Mesenchymal stem cell (in vitro differentiated cells and primary cell): Measurements from ENCODE around the gene HLA-DRA.

Source experiments
- DNase-seq: peaks from one replicate; pipeline ENCODE4 v3.0.0-alpha.2; 2013
- H2AFZ ChIP-seq: one replicate; pipeline ENCODE4 v1.6.1; 2013; ENCODE audit warnings: low read depth, mild to moderate bottlenecking, control low read depth, inconsistent platforms, low read length, moderate library complexity
- H2AK5ac ChIP-seq: 2 replicates; pipeline ENCODE4 v1.6.1; 2013; ENCODE audit warnings: low read length, moderate library complexity, mild to moderate bottlenecking, inconsistent platforms; ENCODE audit not compliant: severe bottlenecking
- H2BK120ac ChIP-seq: one replicate; pipeline ENCODE4 v1.6.1; 2013; ENCODE audit warnings: low read depth, mild to moderate bottlenecking, inconsistent platforms, low read length, moderate library complexity
- H2BK12ac ChIP-seq, 2 experiments: one replicate each; pipeline ENCODE4 v1.6.1; 2013; ENCODE audit warnings: inconsistent platforms in 2 of 2, low read length in 2 of 2, mild to moderate bottlenecking in 2 of 2, moderate library complexity in 2 of 2, control low read depth in 1 of 2
- H2BK15ac ChIP-seq: one replicate; pipeline ENCODE4 v1.6.1; 2013; ENCODE audit warnings: mild to moderate bottlenecking, low read depth, inconsistent platforms; ENCODE audit not compliant: poor library complexity, severe bottlenecking
- H2BK5ac ChIP-seq: 2 replicates; pipeline ENCODE4 v1.6.1; 2013; ENCODE audit warnings: low read depth, mild to moderate bottlenecking, low read length, control low read depth, inconsistent platforms; ENCODE audit not compliant: poor library complexity, severe bottlenecking
- H3K14ac ChIP-seq, 2 experiments: one replicate each; pipeline ENCODE4 v1.6.1; 2013; ENCODE audit warnings: inconsistent platforms in 2 of 2, low read length in 2 of 2, control low read depth in 1 of 2, mild to moderate bottlenecking in 1 of 2, moderate library complexity in 1 of 2
- H3K18ac ChIP-seq, 2 experiments: one replicate each; pipeline ENCODE4 v1.6.1; 2013; ENCODE audit warnings: inconsistent platforms in 2 of 2, low read length in 2 of 2, control low read depth in 1 of 2, low read depth in 1 of 2, mild to moderate bottlenecking in 1 of 2
- H3K23ac ChIP-seq, 2 experiments: one replicate each; pipeline ENCODE4 v1.6.1; 2013; ENCODE audit warnings: inconsistent platforms in 2 of 2, low read length in 2 of 2, mild to moderate bottlenecking in 2 of 2, moderate library complexity in 2 of 2, control low read depth in 1 of 2
- H3K27ac ChIP-seq: 2 replicates; pipeline ENCODE4 v1.5.1; 2013; ENCODE audit warnings: mild to moderate bottlenecking, moderate library complexity, low read length, control low read depth, inconsistent platforms; ENCODE audit not compliant: poor library complexity, severe bottlenecking
- H3K27me3 ChIP-seq, 2 experiments: 2 replicates each; pipeline versions ENCODE4 v1.6.1 to v1.7.0; 2013; ENCODE audit warnings: low read length in 2 of 2, mild to moderate bottlenecking in 2 of 2, moderate library complexity in 2 of 2, control low read depth in 1 of 2, inconsistent platforms in 1 of 2; ENCODE audit not compliant: control insufficient read depth in 1 of 2, insufficient read depth in 1 of 2
- H3K36me3 ChIP-seq, 2 experiments: 2 replicates each; pipeline versions ENCODE4 v1.6.1 to v1.7.0; 2013; ENCODE audit warnings: low read length in 2 of 2, control low read depth in 1 of 2, inconsistent platforms in 1 of 2, low read depth in 1 of 2, mild to moderate bottlenecking in 1 of 2; ENCODE audit not compliant: insufficient read depth in 2 of 2, control insufficient read depth in 1 of 2
- H3K4ac ChIP-seq, 2 experiments: one replicate each; pipeline ENCODE4 v1.6.1; 2013; ENCODE audit warnings: inconsistent platforms in 2 of 2, low read length in 2 of 2, mild to moderate bottlenecking in 2 of 2, moderate library complexity in 2 of 2, control low read depth in 1 of 2, low read depth in 1 of 2
- H3K4me1 ChIP-seq: 2 replicates; pipeline ENCODE4 v1.6.1; 2013; ENCODE audit warnings: low read depth, low read length, control low read depth; ENCODE audit not compliant: control insufficient read depth, insufficient read depth
- H3K4me2 ChIP-seq: 2 replicates; pipeline ENCODE4 v1.6.1; 2013; ENCODE audit warnings: low read length, mild to moderate bottlenecking, inconsistent platforms; ENCODE audit not compliant: poor library complexity, severe bottlenecking
- H3K4me3 ChIP-seq, 2 experiments: 2 replicates each; pipeline versions ENCODE4 v1.5.1 to v1.7.0; 2013; ENCODE audit warnings: low read length in 2 of 2, mild to moderate bottlenecking in 2 of 2, control low read depth in 1 of 2, low read depth in 1 of 2; ENCODE audit not compliant: insufficient read depth in 1 of 2
- H3K79me1 ChIP-seq: replicated peaks from 2 replicates; pipeline ENCODE4 v1.6.1; 2013; ENCODE audit warnings: mild to moderate bottlenecking, control low read depth, low read length, inconsistent platforms; ENCODE audit not compliant: poor library complexity, severe bottlenecking
- H3K9ac ChIP-seq: 2 replicates; pipeline ENCODE4 v1.7.0; 2013; ENCODE audit warnings: mild to moderate bottlenecking, low read length, moderate library complexity
- H3K9me3 ChIP-seq: 2 replicates; pipeline ENCODE4 v1.7.0; 2013; ENCODE audit warnings: mild to moderate bottlenecking, low read length; ENCODE audit not compliant: control insufficient read depth
- H4K8ac ChIP-seq: one replicate; pipeline ENCODE4 v1.6.1; 2013; ENCODE audit warnings: inconsistent platforms, mild to moderate bottlenecking, low read length, moderate library complexity
- H4K91ac ChIP-seq: one replicate; pipeline ENCODE4 v1.6.1; 2013; ENCODE audit warnings: mild to moderate bottlenecking, low read length, inconsistent platforms
- WGBS: methylation state at CpG from one replicate; pipeline ENCODE4 v1.1.7; 2013; ENCODE audit warnings: mixed read lengths; 5-methylcytosine and 5-hydroxymethylcytosine counted together

Gene HLA-DRA

DNA sequence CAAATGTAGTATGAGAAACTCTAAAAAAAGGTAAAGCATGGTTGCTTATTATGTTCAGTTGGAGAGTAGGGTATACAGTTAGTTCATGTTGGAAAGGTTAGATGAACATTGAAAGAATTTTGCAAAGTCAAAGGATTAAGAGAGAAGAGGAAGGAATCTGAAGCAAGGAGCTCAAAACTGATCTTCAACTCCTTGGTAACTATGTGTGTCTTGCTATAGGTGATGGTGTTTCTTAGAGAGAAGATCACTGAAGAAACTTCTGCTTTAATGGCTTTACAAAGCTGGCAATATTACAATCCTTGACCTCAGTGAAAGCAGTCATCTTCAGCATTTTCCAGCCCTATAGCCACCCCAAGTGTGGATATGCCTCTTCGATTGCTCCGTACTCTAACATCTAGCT lies 4.7 kb downstream of the HLA-DRA start:
- Histone ChIP-seq H2BK12ac (no peak overlapping the region), H2BK5ac (no peak overlapping the region), H3K36me3 (peaks cover 0 to 18% of the 10 kb centered on the region in 2 experiments), H3K4me2 (no peak overlapping the region), H3K23ac (no peak overlapping the region), H2AK5ac (no peak overlapping the region), H3K79me1 (no peaks in the 10 kb centered on the region), H3K9me3 (no peaks in the 10 kb centered on the region), H2BK15ac (no peak overlapping the region), H3K9ac (no peak overlapping the region), H2AFZ (no peak overlapping the region), H3K14ac (no peak overlapping the region), H4K91ac (no peak overlapping the region), H3K27me3 (peaks cover 7 to 15% of the 10 kb centered on the region in 2 experiments), H3K4ac (no peak overlapping the region), H3K18ac (no peak overlapping the region), H3K4me1 (no peaks in the 10 kb centered on the region), H2BK120ac (no peak overlapping the region), H4K8ac (no peak overlapping the region), H3K4me3 (no peak overlapping the region), H3K27ac (no peak overlapping the region)
- WGBS: 58% methylated on average over 2 of the region's 2 CpGs
- no peak for DNase-seq

DNA sequence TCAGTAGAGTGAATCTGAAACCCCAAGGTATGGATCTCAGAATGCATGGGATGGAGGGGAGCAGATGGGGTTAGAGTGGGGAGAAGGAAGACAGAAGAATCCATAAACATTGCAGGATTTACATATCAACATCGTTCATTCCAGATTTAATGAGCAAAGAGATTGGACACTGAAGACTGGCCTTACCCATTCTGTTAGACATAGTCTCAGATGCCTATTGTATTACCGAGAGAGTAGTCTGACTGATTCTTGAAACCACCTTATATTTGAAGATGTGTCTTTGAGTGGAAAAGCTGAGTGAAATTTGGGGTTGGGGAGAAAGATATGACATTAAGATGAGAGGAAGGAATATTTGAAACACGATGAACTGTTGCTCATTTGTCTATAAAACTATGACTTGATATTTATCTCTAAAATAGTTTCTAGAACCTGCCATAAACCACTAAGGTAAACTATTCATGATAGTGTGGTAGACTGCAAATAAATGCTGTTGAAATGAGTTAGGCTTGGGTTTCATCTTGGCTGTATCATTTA lies 5.7 kb downstream of the HLA-DRA start:
- H3K9ac ChIP-seq: no peak overlapping the region
- no peak overlapping the region for H4K8ac ChIP-seq
- DNase-seq: no peak
- H3K79me1 ChIP-seq: no peaks in the 10 kb centered on the region
- H2AK5ac ChIP-seq: no peak overlapping the region
- H2AFZ ChIP-seq: no peak overlapping the region
- H3K4me1 ChIP-seq: no peaks in the 10 kb centered on the region
- no peak overlapping the region for H3K4me2 ChIP-seq
- no peak overlapping the region for H3K27ac ChIP-seq
- H3K9me3 ChIP-seq: no peaks in the 10 kb centered on the region
- H2BK5ac ChIP-seq: no peak overlapping the region
- H3K27me3 ChIP-seq: peaks cover 9 to 15% of the 10 kb centered on the region in 2 experiments
- H3K36me3 ChIP-seq: peaks cover 0 to 18% of the 10 kb centered on the region in 2 experiments
- H2BK120ac ChIP-seq: no peak overlapping the region
- no peak overlapping the region for H3K4me3 ChIP-seq
- no peak overlapping the region for H4K91ac ChIP-seq
- no peak overlapping the region for H2BK12ac ChIP-seq
- no peak overlapping the region for H3K23ac ChIP-seq
- no peak overlapping the region for H3K18ac ChIP-seq
- H2BK15ac ChIP-seq: no peak overlapping the region
- 97% methylated on average over 2 of the region's 3 CpGs for WGBS
- no peak overlapping the region for H3K14ac ChIP-seq
- H3K4ac ChIP-seq: no peak overlapping the region

DNA sequence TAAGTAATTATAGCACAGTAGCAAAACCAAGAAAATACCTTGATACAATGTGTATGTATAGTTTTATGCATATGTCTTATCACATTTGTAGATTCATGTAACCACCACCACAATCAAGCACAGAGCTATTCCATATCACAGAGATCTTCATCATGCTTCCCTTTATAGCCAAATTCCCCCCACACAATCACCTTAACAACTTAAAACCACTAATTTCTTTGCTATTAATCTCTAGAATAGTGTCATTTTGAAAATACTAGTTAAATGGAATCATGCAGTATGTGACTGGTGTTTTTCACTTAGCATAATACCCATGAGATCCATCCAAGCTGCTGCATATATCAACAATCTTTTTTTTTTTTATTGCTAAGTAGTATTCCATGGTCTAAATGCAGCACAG lies 8.2 kb downstream of the HLA-DRA start:
- Histone ChIP-seq H2AFZ (no peak overlapping the region), H4K91ac (no peak overlapping the region), H3K14ac (no peak overlapping the region), H4K8ac (no peak overlapping the region), H3K9ac (no peak overlapping the region), H3K9me3 (no peaks in the 10 kb centered on the region), H3K4me1 (no peaks in the 10 kb centered on the region), H3K36me3 (peaks cover 0 to 16% of the 10 kb centered on the region in 2 experiments), H2BK15ac (no peak overlapping the region), H3K4ac (no peak overlapping the region), H2BK5ac (no peak overlapping the region), H3K27me3 (peaks cover 8 to 11% of the 10 kb centered on the region in 2 experiments), H3K4me2 (no peak overlapping the region), H2BK120ac (no peak overlapping the region), H2BK12ac (no peak overlapping the region), H3K23ac (no peak overlapping the region), H3K79me1 (no peaks in the 10 kb centered on the region), H3K18ac (no peak overlapping the region), H2AK5ac (no peak overlapping the region), H3K27ac (no peak overlapping the region), H3K4me3 (no peak overlapping the region)
- DNase-seq: no peak

DNA sequence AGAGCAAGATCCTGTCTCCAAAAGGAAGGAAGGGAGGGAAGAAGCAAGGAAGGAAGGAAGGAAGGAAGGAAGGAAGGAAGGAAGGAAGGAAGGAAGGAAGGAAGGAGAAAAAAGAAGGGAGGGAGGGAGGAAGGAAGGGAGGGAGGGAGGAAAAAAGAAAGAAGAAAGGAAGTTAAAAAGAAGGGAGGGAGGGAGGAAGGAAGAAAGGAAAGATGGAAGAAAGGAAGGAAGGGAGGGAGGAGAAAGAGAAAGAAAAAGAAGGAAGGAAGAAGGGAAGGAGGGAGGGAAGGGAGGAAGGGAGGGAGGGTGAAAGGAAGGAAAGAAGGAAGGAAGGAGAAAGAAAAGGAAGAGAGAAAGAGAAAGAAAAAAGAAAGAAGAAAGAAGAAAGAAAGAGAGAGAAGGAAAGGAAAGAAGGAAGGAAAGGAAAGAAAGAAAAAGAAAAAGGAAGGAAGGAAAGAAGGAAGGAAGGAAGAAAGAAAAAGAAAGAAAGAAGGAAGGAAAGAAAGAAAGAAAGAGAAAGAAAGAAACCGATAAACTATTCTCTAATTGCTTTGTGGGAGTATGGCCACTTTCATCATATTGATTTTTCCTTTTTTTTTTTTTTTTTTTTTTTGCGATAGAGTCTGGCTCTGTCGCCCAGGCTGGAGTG lies 9.5 kb downstream of the HLA-DRA start:
- Histone ChIP-seq H4K91ac (no peak overlapping the region), H3K23ac (no peak overlapping the region), H3K4me3 (no peak overlapping the region), H3K9me3 (peaks cover 5% of the 10 kb centered on the region), H3K27me3 (peaks cover 0 to 7% of the 10 kb centered on the region in 2 experiments), H3K14ac (no peak overlapping the region), H3K36me3 (peaks cover 0 to 4% of the 10 kb centered on the region in 2 experiments), H3K9ac (no peak overlapping the region), H3K27ac (no peak overlapping the region), H4K8ac (no peak overlapping the region), H3K79me1 (no peaks in the 10 kb centered on the region), H2BK5ac (no peak overlapping the region), H2AFZ (no peak overlapping the region), H3K4me2 (no peak overlapping the region), H2BK12ac (no peak overlapping the region), H3K4ac (no peak overlapping the region), H2AK5ac (no peak overlapping the region), H2BK15ac (no peak overlapping the region), H3K18ac (no peak overlapping the region), H2BK120ac (no peak overlapping the region), H3K4me1 (no peaks in the 10 kb centered on the region)
- no CpG with 5 or more reads among the region's 3 CpGs for WGBS
- no peak for DNase-seq
